Stimulated activated naive CD8-positive, alpha-beta T cell treated with anti-CD3 and anti-CD28 coated beads, Interleukin-15, Interleukin-2, amounts not matched to agents 100 U/mL and 50 U/mL, for 24 hours (primary cell): ENCODE measurements around the gene PNMA8B.
"Not testable (repeated sequence)": the region's sequence is repeated elsewhere in the genome, so short reads cannot be mapped to it uniquely, and the experiment has no call there.

ENCODE experiments used
- ATAC-seq: fragments of 150-1000 bp; cut with Tn5 transposase; one replicate; pipeline ENCODE4 v1.10.0; 2021
- DNase-seq: peaks from one replicate; pipeline ENCODE4 v3.0.0; 2021

Gene PNMA8B

GRCh38 chr19:46495786-46496099, at the start of gene PNMA8B:
PNMA8B (minus strand) TSS chr19:46495867; CDS start chr19:46495465, 402 bp downstream.
- no peak for ATAC-seq
- peak; percentile 37 for DNase-seq

GRCh38 chr19:46544651-46545050, 49.0 kb upstream of the PNMA8B start:
- ATAC-seq, result no peak

GRCh38 chr19:46542428-46543230, 47.0 kb upstream of the PNMA8B start:
- peak; percentile 83 for DNase-seq
- ATAC-seq, result no peak

More at GRCh38 chr19:46544651-46545050, 49.0 kb upstream of the PNMA8B start:
- no peak for DNase-seq

GRCh38 chr19:46537136-46538097, 41.8 kb upstream of the PNMA8B start:
- no peak for ATAC-seq
- peak; percentile 77 for DNase-seq

- ATAC-seq (no peak), DNase-seq (no peak)
Measured at GRCh38 chr19:46536391-46536790, 40.7 kb upstream of the PNMA8B start.

GRCh38 chr19:46533621-46534081, 38.0 kb upstream of the PNMA8B start:
- ATAC-seq (no peak), DNase-seq (no peak)

GRCh38 chr19:46533078-46533620, 37.5 kb upstream of the PNMA8B start:
- no peak for ATAC-seq
- no peak for DNase-seq

- DNase-seq (no peak), ATAC-seq (no peak)
Measured at GRCh38 chr19:46530636-46531035, 35.0 kb upstream of the PNMA8B start.

- peak; percentile 79 for DNase-seq
- ATAC-seq, result peak; percentile 44
Measured at GRCh38 chr19:46529622-46530451, 34.2 kb upstream of the PNMA8B start.

GRCh38 chr19:46528601-46529590, 33.2 kb upstream of the PNMA8B start:
- ATAC-seq (no peak), DNase-seq (no peak)

GRCh38 chr19:46526801-46527200, 31.1 kb upstream of the PNMA8B start:
- ATAC-seq, DNase-seq: not testable (repeated sequence)

- no peak for DNase-seq
- ATAC-seq, result no peak
Measured at GRCh38 chr19:46524308-46524707, 28.6 kb upstream of the PNMA8B start.

GRCh38 chr19:46522988-46523387, 27.3 kb upstream of the PNMA8B start:
- peak; percentile 92 for ATAC-seq
- DNase-seq, result peak; percentile 24

- ATAC-seq (no peak), DNase-seq (no peak)
Measured at GRCh38 chr19:46521241-46521868, 25.7 kb upstream of the PNMA8B start.

GRCh38 chr19:46520616-46521015, 24.9 kb upstream of the PNMA8B start:
- DNase-seq (no peak), ATAC-seq (no peak)

GRCh38 chr19:46517471-46517870, 21.8 kb upstream of the PNMA8B start:
- no peak for DNase-seq
- no peak for ATAC-seq

- peak; percentile 66 for ATAC-seq
- no peak for DNase-seq
Measured at GRCh38 chr19:46515879-46516350, 20.2 kb upstream of the PNMA8B start.

GRCh38 chr19:46515290-46515609, 19.6 kb upstream of the PNMA8B start:
- DNase-seq (no peak), ATAC-seq (no peak)

- DNase-seq (no peak), ATAC-seq (no peak)
Measured at GRCh38 chr19:46514589-46515289, 19.1 kb upstream of the PNMA8B start.
